K562 (cell line): ENCODE measurements around the gene LMBR1L. TPM values are rescaled to one million over a fixed set of nuclear protein-coding genes. Genes with fewer than 3 reads are reported as not detected.

Experiments
- CHD2 ChIP-seq: IDR thresholded peaks from 2 replicates; pipeline ENCODE4 v1.6.1; 2011; ENCODE audit warnings: low read depth, low read length
- DACH1 ChIP-seq: fragments of 450-650 bp; IDR thresholded peaks from 2 replicates; pipeline ENCODE4 v1.6.1; 2018; ENCODE audit not compliant: partially characterized antibody
- HMGXB4 ChIP-seq: sonication (generic); formaldehyde crosslinking; IDR thresholded peaks from 2 replicates; pipeline ENCODE4 v1.8.1; 2023; ENCODE audit warnings: mild to moderate bottlenecking, missing genetic modification reagents
- IRF9 ChIP-seq: fragments of 450-650 bp; IDR thresholded peaks from 2 replicates; pipeline ENCODE4 v1.6.1; 2016; ENCODE audit warnings: missing biosample characterization, missing genetic modification characterization
- MITF ChIP-seq: IDR thresholded peaks from 2 replicates; pipeline ENCODE4 v1.6.1; 2014; ENCODE audit warnings: antibody characterized with exemption
- MTA2 ChIP-seq: fragments of 450-650 bp; IDR thresholded peaks from 2 replicates; pipeline ENCODE4 v1.6.1; 2016; ENCODE audit warnings: low read depth
- NR3C1 ChIP-seq: sonication (generic); formaldehyde crosslinking; IDR thresholded peaks from 2 replicates; pipeline ENCODE4 v1.8.1; 2022; ENCODE audit warnings: missing genetic modification reagents
- POLR2H ChIP-seq: IDR thresholded peaks from 2 replicates; pipeline ENCODE4 v1.6.1; 2016; ENCODE audit warnings: missing genetic modification characterization, low read depth, mild to moderate bottlenecking, control low read depth, missing compliant biosample characterization, moderate library complexity
- RHOXF2B ChIP-seq: fragments of 250-450 bp; sonication (Bioruptor Pico); conservative IDR thresholded peaks from 2 replicates; pipeline ENCODE4 v1.5.1; 2021
- ZBTB11 ChIP-seq, 3 experiments: fragments of 200-800 bp in 1 of 3; fragments of 250-450 bp in 1 of 3; fragments of 450-650 bp in 1 of 3; sonication (Bioruptor Pico) in 1 of 3; sonication (Bioruptor generic) in 1 of 3; formaldehyde crosslinking in 1 of 3; IDR thresholded peaks; 2 replicates each; pipeline versions ENCODE4 v1.6.1 to v1.8.0; 2016 to 2022; ENCODE audit warnings: mild to moderate bottlenecking in 2 of 3, missing genetic modification characterization in 2 of 3, missing compliant biosample characterization in 1 of 3, moderate library complexity in 1 of 3
- ZFPM2 ChIP-seq: fragments of 250-450 bp; sonication (Bioruptor Pico); IDR thresholded peaks from 2 replicates; pipeline ENCODE4 v1.5.1; 2022; ENCODE audit warnings: mild to moderate bottlenecking
- ZMIZ1 ChIP-seq, 2 experiments: fragments of 150-350 bp in 1 of 2; IDR thresholded peaks; 2 replicates each; pipeline ENCODE4 v1.6.1; 2012 to 2016; ENCODE audit warnings: low read depth in 2 of 2, low read length in 2 of 2, mild to moderate bottlenecking in 1 of 2, moderate library complexity in 1 of 2
- ZNF507 ChIP-seq: conservative IDR thresholded peaks from 2 replicates; pipeline ENCODE4 v1.6.1; 2017; ENCODE audit warnings: missing genetic modification characterization, missing compliant biosample characterization
- ZNF511 ChIP-seq: sonication (generic); formaldehyde crosslinking; IDR thresholded peaks from 2 replicates; pipeline ENCODE4 v1.8.0; 2022; ENCODE audit warnings: mild to moderate bottlenecking, missing genetic modification reagents
- ZNF699 ChIP-seq: fragments of 250-450 bp; sonication (Bioruptor Pico); IDR thresholded peaks from 2 replicates; pipeline ENCODE4 v1.8.0; 2021; ENCODE audit warnings: mild to moderate bottlenecking, moderate library complexity; ENCODE audit not compliant: insufficient replicate concordance
- polyA plus RNA-seq, 8 experiments: library from polyadenylated mRNA; depleted of rRNA in 4 of 8; stranded (reverse) in 5 of 8; unstranded in 3 of 8; fragments of >200 nt; fragmentation: Nextera tagmentation in 2 of 8; fragmentation: Illumina TruSeq in 1 of 8; extraction: Ambion mirVana in 2 of 8; extraction: Trizol in 1 of 8; gene quantifications; 2 replicates each; pipeline versions ENCODE4 v1.2.1 to v1.2.3, GENCODE V29; 2011 to 2014; ENCODE audit warnings: inconsistent platforms in 1 of 8, missing spikeins in 1 of 8
- total RNA-seq, 7 experiments: library from RNA; depleted of rRNA in 6 of 7; stranded (reverse); fragments of >200 nt in 6 of 7; fragmentation: Illumina TruSeq in 2 of 7; extraction: Trizol in 2 of 7; gene quantifications; 2 replicates each; pipeline versions ENCODE4 v1.2.1 to v1.2.3, GENCODE V29; 2011 to 2021; ENCODE audit warnings: low replicate concordance in 1 of 7

Gene LMBR1L
- total and polyA plus RNA-seq, 9 of the 15 experiments (the other 6 are each of a cell fraction or from before 2014, with no cell fraction given), result 2.5 to 57.0 (median 31.1) TPM

- TF ChIP-seq IRF9 (tag) (no peak), ZFPM2 (no peak), ZNF511 (no peak), ZNF699 (CRISPR knock-in tag) (no peak), ZBTB11 (CRISPR knock-in tag; IDR thresholded peaks at IDR 0.05) (no peak), MITF (no peak), CHD2 (no peak), NR3C1 (no peak), RHOXF2B (CRISPR knock-in tag) (no peak), DACH1 (no peak), ZNF507 (tag) (no peak), HMGXB4 (CRISPR knock-in tag) (no peak), POLR2H (tag) (no peak), ZMIZ1 (IDR thresholded peaks at IDR 0.05; ENCODE audit: low read depth in 2 of 2, low read length in 2 of 2) (peak in 1 of 2 experiments; percentile 72; a peak in 1 of 4 replicates), MTA2 (no peak; the same call in 1 of the 2 replicates)
Observed at GRCh38 chr12:49088150-49088931, 22.3 kb downstream of the LMBR1L start (continued).
